ENCODE measurements around the gene IQSEC1.

The IQSEC1 gene

GRCh38 chr3:12954180-12954579 is 119.0 kb downstream of the IQSEC1 start:
- DNase-seq (ENCODE audit: low read depth) = no peak

GRCh38 chr3:12953201-12953995 is 119.8 kb downstream of the IQSEC1 start:
- no peak for DNase-seq (ENCODE audit: low read depth)

- DNase-seq (ENCODE audit: low read depth) = no peak
These were observed 120.7 kb downstream of the IQSEC1 start for GRCh38 chr3:12952343-12953200.

- no peak for DNase-seq (ENCODE audit: low read depth)
These were observed 124.1 kb downstream of the IQSEC1 start for GRCh38 chr3:12948891-12949711.

GRCh38 chr3:12948371-12948770 is 124.9 kb downstream of the IQSEC1 start:
- no peak for DNase-seq (ENCODE audit: low read depth)

- DNase-seq (ENCODE audit: low read depth) = no peak
These were observed 125.5 kb downstream of the IQSEC1 start for GRCh38 chr3:12947504-12948369.

- no peak for DNase-seq (ENCODE audit: low read depth)
These were observed 126.4 kb downstream of the IQSEC1 start for GRCh38 chr3:12946649-12947316.

GRCh38 chr3:12946251-12946648 is 127.0 kb downstream of the IQSEC1 start:
- DNase-seq (ENCODE audit: low read depth) = no peak

GRCh38 chr3:12944849-12945248 is 128.4 kb downstream of the IQSEC1 start:
- DNase-seq (ENCODE audit: low read depth) = no peak

- no peak for DNase-seq (ENCODE audit: low read depth)
These were observed 128.8 kb downstream of the IQSEC1 start for GRCh38 chr3:12944413-12944812.

- no peak for DNase-seq (ENCODE audit: low read depth)
These were observed 129.9 kb downstream of the IQSEC1 start for GRCh38 chr3:12943124-12944021.

GRCh38 chr3:12941495-12942023 is 131.7 kb downstream of the IQSEC1 start:
- no peak for DNase-seq (ENCODE audit: low read depth)

GRCh38 chr3:12940854-12941253 is 132.4 kb downstream of the IQSEC1 start:
- no peak for DNase-seq (ENCODE audit: low read depth)

GRCh38 chr3:12939137-12939536 is 134.1 kb downstream of the IQSEC1 start:
- no peak for DNase-seq (ENCODE audit: low read depth)

GRCh38 chr3:12938258-12938711 is 134.9 kb downstream of the IQSEC1 start:
- DNase-seq (ENCODE audit: low read depth) = no peak

GRCh38 chr3:12935861-12936830 is 137.1 kb downstream of the IQSEC1 start:
- DNase-seq (ENCODE audit: low read depth) = no peak

- no peak for DNase-seq (ENCODE audit: low read depth)
These were observed 138.0 kb downstream of the IQSEC1 start for GRCh38 chr3:12935023-12935860.
